SK-N-SH (cell line): ENCODE measurements around the gene EXOC6. TPM values are rescaled to one million over a fixed set of nuclear protein-coding genes. Genes with fewer than 3 reads are reported as not detected.

ENCODE experiments used
- CTCF ChIA-PET: fragments of 300-600, 350-600 bp; formaldehyde crosslinking; extraction: SDS; loops from one replicate; lab custom pipeline; 2021; lab: Yijun Ruan, JAX
- POLR2A ChIA-PET: fragments of 350-600 bp; sonication (Branson Sonifier 250); formaldehyde crosslinking; extraction: SDS; loops from one replicate; lab custom pipeline; 2020; ENCODE audit warnings: antibody characterized with exemption, inconsistent platforms; lab: Yijun Ruan, JAX
- DNase-seq: peaks from one replicate; pipeline ENCODE4 v3.0.0; 2012
- H2AFZ ChIP-seq: fragments of 200-600 bp; sonication (generic); 2 replicates; pipeline ENCODE4 v1.8.1; 2016; ENCODE audit warnings: antibody characterized with exemption, mild to moderate bottlenecking, low read depth
- H3F3A ChIP-seq: fragments of 200-600 bp; sonication (generic); replicated peaks from 2 replicates; pipeline ENCODE3; 2016; ENCODE audit warnings: antibody characterized with exemption, mild to moderate bottlenecking; ENCODE audit not compliant: insufficient read depth
- H3K27ac ChIP-seq, 2 experiments: fragments of 200-500 bp in 1 of 2; fragments of 200-600 bp in 1 of 2; sonication (Bioruptor generic) in 1 of 2; sonication (generic), shearing (Covaris generic) in 1 of 2; 2 replicates each; pipeline versions ENCODE4 v1.5.1 to v1.6.1; 2014 to 2016; ENCODE audit warnings: low read depth in 2 of 2, inconsistent platforms in 1 of 2, low read length in 1 of 2, mild to moderate bottlenecking in 1 of 2, mixed read lengths in 1 of 2
- H3K27me3 ChIP-seq: fragments of 200-600 bp; sonication (generic), shearing (Covaris generic); 2 replicates; pipeline ENCODE4 v1.6.1; 2016; ENCODE audit warnings: mixed run types; ENCODE audit not compliant: insufficient read depth
- H3K36me3 ChIP-seq, 2 experiments: fragments of 200-500 bp in 1 of 2; fragments of 200-600 bp in 1 of 2; sonication (Bioruptor generic) in 1 of 2; sonication (generic) in 1 of 2; replicated peaks in 1 of 2; 2 replicates each; pipeline versions ENCODE3 to v1.5.1; 2014 to 2016; ENCODE audit warnings: low read length in 1 of 2, mild to moderate bottlenecking in 1 of 2; ENCODE audit not compliant: insufficient read depth in 2 of 2, control insufficient read depth in 1 of 2
- H3K4me1 ChIP-seq, 2 experiments: fragments of 200-500 bp in 1 of 2; fragments of 200-600 bp in 1 of 2; sonication (Bioruptor generic) in 1 of 2; sonication (generic), shearing (Covaris generic) in 1 of 2; 2 replicates each; pipeline versions ENCODE4 v1.5.1 to v1.6.1; 2014 to 2016; ENCODE audit warnings: low read depth in 1 of 2, low read length in 1 of 2, mixed run types in 1 of 2; ENCODE audit not compliant: insufficient read depth in 2 of 2, control insufficient read depth in 1 of 2
- H3K4me2 ChIP-seq: fragments of 200-600 bp; sonication (generic), shearing (Covaris generic); 2 replicates; pipeline ENCODE4 v1.6.1; 2017; ENCODE audit warnings: mixed run types
- H3K4me3 ChIP-seq, 2 experiments: fragments of 200-500 bp in 1 of 2; fragments of 200-600 bp in 1 of 2; sonication (Bioruptor generic) in 1 of 2; sonication (generic), shearing (Covaris generic) in 1 of 2; 2 replicates each; pipeline versions ENCODE4 v1.5.1 to v1.8.1; 2014 to 2016; ENCODE audit warnings: low read depth in 2 of 2, inconsistent platforms in 1 of 2, low read length in 1 of 2, mild to moderate bottlenecking in 1 of 2, mixed read lengths in 1 of 2, moderate library complexity in 1 of 2
- H3K79me2 ChIP-seq: fragments of 200-600 bp; sonication (generic); 2 replicates; pipeline ENCODE4 v1.8.1; 2017; ENCODE audit warnings: mild to moderate bottlenecking; ENCODE audit not compliant: insufficient read depth
- H3K9ac ChIP-seq: fragments of 200-600 bp; sonication (generic); 2 replicates; pipeline ENCODE4 v1.6.1; 2017; ENCODE audit warnings: mixed run types
- H3K9me2 ChIP-seq: fragments of 200-600 bp; sonication (generic); 2 replicates; pipeline ENCODE4 v1.6.1; 2017; ENCODE audit warnings: mixed run types
- H3K9me3 ChIP-seq: fragments of 200-600 bp; sonication (generic); 2 replicates; pipeline ENCODE4 v1.6.1; 2017; ENCODE audit warnings: mixed run types, mild to moderate bottlenecking, moderate library complexity
- H4K20me1 ChIP-seq: fragments of 200-600 bp; sonication (generic); 2 replicates; pipeline ENCODE4 v1.6.1; 2017; ENCODE audit warnings: mild to moderate bottlenecking, mixed run types; ENCODE audit not compliant: insufficient read depth
- CHD2 ChIP-seq: fragments of 150-350 bp; IDR thresholded peaks from 2 replicates; pipeline ENCODE4 v1.6.1; 2018; ENCODE audit warnings: low read length; ENCODE audit not compliant: partially characterized antibody
- ELF1 ChIP-seq: IDR thresholded peaks from 2 replicates; pipeline ENCODE4 v1.4.0; 2012
- FOXJ3 ChIP-seq: sonication (generic); formaldehyde crosslinking; IDR thresholded peaks from 2 replicates; pipeline ENCODE4 v1.5.1; 2020; ENCODE audit warnings: mild to moderate bottlenecking, missing genetic modification reagents
- JUND ChIP-seq: IDR thresholded peaks from 2 replicates; pipeline ENCODE4 v1.4.0; 2012
- MAX ChIP-seq: IDR thresholded peaks from 2 replicates; pipeline ENCODE4 v1.4.0; 2012; ENCODE audit warnings: low read depth
- PBX3 ChIP-seq: IDR thresholded peaks from 2 replicates; pipeline ENCODE4; 2012
- REST ChIP-seq: IDR thresholded peaks from 2 replicates; pipeline ENCODE4 v1.6.1; 2012; ENCODE audit warnings: mild to moderate bottlenecking, low read depth, low read length, moderate library complexity
- RFX5 ChIP-seq: IDR thresholded peaks from 2 replicates; pipeline ENCODE4 v1.6.1; 2012; ENCODE audit warnings: mild to moderate bottlenecking, improper control_type of control experiment, low read length
- RXRA ChIP-seq: IDR thresholded peaks from 2 replicates; pipeline ENCODE4 v1.4.0; 2012; ENCODE audit warnings: low read depth, mild to moderate bottlenecking, borderline replicate concordance
- SIN3A ChIP-seq: IDR thresholded peaks from 2 replicates; pipeline ENCODE4 v1.6.1; 2012; ENCODE audit warnings: low read depth, mild to moderate bottlenecking, low read length, moderate library complexity, borderline replicate concordance
- USF1 ChIP-seq: IDR thresholded peaks from 2 replicates; pipeline ENCODE4 v1.4.0; 2012; ENCODE audit warnings: low read depth, borderline replicate concordance
- ZBTB33 ChIP-seq: IDR thresholded peaks from 2 replicates; pipeline ENCODE4 v1.4.0; 2012; ENCODE audit warnings: low read depth, borderline replicate concordance
- WGBS: methylation state at CpG from one replicate; pipeline ENCODE4 v1.1.6; 2017; ENCODE audit warnings: low lambda C conversion rate; 5-methylcytosine and 5-hydroxymethylcytosine counted together
- polyA plus RNA-seq, 3 experiments: library from polyadenylated mRNA; depleted of rRNA; stranded (reverse); fragments of >200 nt; gene quantifications; 2 replicates each; pipeline ENCODE4 v1.2.3, GENCODE V29; 2012

Gene EXOC6
- polyA plus RNA-seq, 1 of the 3 experiments (the other 2 are of a cell fraction), result 2.3 TPM

- H2AFZ ChIP-seq, result no peak overlapping the region
- POLR2A ChIA-PET, result no interaction called here
- H3K9me2 ChIP-seq, result no peaks in the 10 kb centered on the region
- no peak overlapping the region for H3K4me3 ChIP-seq
- H3K4me2 ChIP-seq, result no peak overlapping the region
- H3K36me3 ChIP-seq, result no peaks in the 10 kb centered on the region
- H3K9ac ChIP-seq, result no peak overlapping the region
- CTCF ChIA-PET, result interaction anchor here (1.0 to 2.2 kb wide), 4 partner anchors 8 to 276 kb away, joined by 3 to 10 read pairs (median 3); partner anchors contain the start of gene IDE
- DNase-seq, result no peak
- H3K27ac ChIP-seq, result no peak overlapping the region
- no peaks in the 10 kb centered on the region for H3K9me3 ChIP-seq
- peaks cover 4% of the 10 kb centered on the region; the same call in 1 of the 2 replicates for H3K79me2 ChIP-seq
- H3K4me1 ChIP-seq, result no peaks in the 10 kb centered on the region; a peak in 2 of 4 replicates
- H3K27me3 ChIP-seq, result no peaks in the 10 kb centered on the region
- no peaks in the 10 kb centered on the region for H4K20me1 ChIP-seq
- WGBS, result 96% methylated on average over 4 of the region's 4 CpGs
- H3F3A ChIP-seq, result peaks cover 5% of the 10 kb centered on the region
- no peak for TF ChIP-seq REST
- TF ChIP-seq ELF1, result no peak
- TF ChIP-seq JUND, result no peak
- no peak for TF ChIP-seq CHD2
- no peak for TF ChIP-seq RFX5
- no peak for TF ChIP-seq MAX
- no peak for TF ChIP-seq RXRA
- no peak for TF ChIP-seq USF1
- no peak for TF ChIP-seq SIN3A
- no peak for TF ChIP-seq PBX3
- no peak for TF ChIP-seq FOXJ3 (CRISPR knock-in tag)
- no peak for TF ChIP-seq ZBTB33
- TF ChIP-seq, all 33 proteins: peak for 0
Observed at GRCh38 chr10:92851003-92851402, 2.7 kb downstream of the EXOC6 start.
